Activated CD4-positive, alpha-beta T cell treated with anti-CD3 and anti-CD28 coated beads for 24 hours (primary cell): ENCODE measurements around the gene GNPTG.
A peak's percentile ranks its signal among the peaks of the same experiment; 100 is the strongest.

ENCODE experiments used
- DNase-seq, 2 donors: peaks; one replicate each; pipeline ENCODE4 v3.0.0-alpha.2; 2020; ENCODE audit warnings: low read depth in 2 of 2

GNPTG gene

DNA sequence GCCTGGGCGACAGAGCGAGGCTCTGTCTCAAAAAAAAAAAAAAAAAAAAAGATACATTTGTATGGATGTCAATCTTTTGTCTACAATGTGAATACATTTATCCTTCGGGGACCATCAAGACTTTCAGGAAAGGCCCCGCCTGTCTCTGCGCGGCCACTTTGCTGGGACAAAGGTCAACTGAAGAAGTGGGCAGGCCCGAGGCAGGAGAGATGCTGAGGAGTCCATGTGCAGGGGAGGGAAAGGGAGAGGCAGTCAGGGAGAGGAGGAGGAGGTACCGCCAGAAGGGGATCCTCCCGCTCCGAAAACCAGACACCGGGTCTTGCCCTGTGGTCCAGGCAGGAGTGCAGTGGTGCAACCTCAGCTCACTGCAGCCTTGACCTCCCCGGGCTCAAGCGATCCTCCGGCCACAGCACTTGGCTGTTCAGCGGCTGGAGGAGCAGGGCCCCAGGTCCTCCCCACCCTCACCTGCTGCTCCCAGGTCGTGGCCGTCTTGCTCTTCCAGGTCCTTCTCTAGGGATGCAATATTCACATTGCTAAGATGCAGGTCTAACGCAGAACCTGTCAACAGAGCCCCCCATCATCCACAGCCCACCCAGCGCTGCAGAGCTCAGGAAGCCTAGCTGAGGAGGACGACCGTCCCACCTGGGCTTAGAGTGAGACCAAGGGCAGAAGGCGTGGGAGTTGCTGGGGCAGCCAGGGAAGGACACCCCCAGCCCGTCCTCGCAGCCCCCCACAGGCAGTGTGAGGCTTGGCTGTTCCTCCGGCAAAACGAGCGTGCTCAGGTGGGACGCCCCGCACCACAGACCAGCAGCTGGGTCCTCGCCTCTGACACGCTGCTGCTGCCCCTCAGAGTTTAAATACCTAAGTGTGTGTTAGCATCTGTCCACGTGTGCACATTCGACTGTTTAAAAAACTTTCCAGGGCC is 19.6 kb downstream of the GNPTG start:
- no peak for DNase-seq

DNA sequence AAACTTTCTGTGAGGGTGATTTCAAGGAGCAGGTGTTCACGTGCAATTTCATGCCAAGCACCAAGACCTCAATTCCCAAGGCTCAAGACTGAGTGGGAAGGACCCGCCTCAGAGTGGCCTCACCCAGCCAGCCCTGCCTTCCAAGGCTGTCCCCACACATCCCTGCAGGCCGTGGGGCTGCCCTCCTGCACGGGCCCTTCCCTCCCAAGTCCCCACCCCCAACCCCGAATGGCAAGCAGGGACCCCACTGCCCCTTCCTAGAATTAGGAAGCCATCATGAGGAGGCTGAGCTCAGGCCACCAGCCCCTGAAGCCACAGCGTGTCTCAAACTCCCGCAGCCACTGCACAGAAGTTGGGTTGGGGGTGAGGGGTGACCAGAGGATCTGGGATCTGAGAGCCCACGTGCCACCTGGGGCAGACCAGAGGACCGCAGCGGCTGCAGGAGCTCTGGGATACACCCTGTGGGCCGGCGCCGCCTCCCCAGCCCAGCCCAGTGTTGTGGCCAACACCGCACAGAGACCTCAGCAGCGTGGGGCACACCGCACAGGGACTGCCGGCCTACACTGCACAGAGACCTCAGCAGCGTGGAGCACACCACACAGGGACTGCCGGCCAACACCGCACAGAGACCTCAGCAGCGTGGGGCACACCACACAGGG is 20.7 kb downstream of the GNPTG start:
- no peak for DNase-seq

- no peak for DNase-seq
Measured at GRCh38 chr16:1374418-1375297, 22.9 kb downstream of the GNPTG start.

DNA sequence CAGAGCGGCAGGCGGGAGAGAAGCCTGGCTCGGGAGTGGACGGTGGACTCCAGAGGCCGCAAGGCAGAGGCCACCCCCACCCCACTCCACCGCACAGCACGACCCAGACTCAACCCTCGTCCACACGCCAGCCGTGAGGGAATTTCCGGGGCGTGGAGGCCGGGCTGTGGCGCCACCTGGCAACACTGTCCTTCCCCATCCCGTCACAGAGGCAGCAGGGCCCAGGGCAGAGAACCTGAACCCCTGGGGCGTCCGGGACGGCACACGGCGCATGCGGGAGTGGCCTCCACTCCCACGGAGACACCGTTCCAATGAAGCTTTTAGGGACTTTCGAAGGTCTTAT is 23.5 kb downstream of the GNPTG start:
- DNase-seq, result no peak

DNA sequence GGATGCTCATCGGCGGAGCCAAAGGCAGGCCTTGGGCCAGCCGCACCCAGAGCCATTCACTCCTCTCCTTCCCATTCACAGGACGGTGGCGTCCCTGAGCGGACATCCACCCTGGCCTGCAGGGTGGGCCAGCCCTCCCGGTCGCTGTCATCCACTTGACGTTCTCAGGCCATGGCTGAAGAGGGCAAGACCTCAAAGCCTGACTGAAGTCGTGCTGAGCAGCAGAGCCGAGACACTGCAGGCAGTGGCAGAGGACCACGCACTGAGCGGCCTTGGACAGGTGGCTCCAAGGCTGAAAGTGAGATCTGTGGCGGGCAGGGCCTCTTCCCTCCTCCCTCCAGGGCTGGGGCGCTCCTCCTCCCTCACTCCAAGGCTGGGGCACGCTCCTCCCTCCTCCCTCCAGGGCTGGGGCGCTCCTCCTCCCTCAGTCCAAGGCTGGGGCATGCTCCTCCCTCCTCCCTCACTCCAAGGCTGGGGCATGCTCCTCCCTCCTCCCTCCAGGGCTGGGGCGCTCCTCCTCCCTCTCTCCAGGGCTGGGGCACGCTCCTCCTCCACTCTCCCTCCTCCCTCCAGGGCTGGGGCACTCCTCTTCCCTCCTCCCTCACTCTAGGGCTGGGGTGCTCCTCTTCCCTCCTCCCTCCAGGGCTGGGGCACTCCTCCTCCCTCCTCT is 24.1 kb downstream of the GNPTG start:
- no peak for DNase-seq

GRCh38 chr16:1377406-1378010 is 25.8 kb downstream of the GNPTG start:
- DNase-seq, result no peak

GRCh38 chr16:1378087-1378803 is 26.5 kb downstream of the GNPTG start:
- no peak for DNase-seq

GRCh38 chr16:1378804-1379303 is 27.1 kb downstream of the GNPTG start:
- DNase-seq, result peak; percentile 54 to 68

DNA sequence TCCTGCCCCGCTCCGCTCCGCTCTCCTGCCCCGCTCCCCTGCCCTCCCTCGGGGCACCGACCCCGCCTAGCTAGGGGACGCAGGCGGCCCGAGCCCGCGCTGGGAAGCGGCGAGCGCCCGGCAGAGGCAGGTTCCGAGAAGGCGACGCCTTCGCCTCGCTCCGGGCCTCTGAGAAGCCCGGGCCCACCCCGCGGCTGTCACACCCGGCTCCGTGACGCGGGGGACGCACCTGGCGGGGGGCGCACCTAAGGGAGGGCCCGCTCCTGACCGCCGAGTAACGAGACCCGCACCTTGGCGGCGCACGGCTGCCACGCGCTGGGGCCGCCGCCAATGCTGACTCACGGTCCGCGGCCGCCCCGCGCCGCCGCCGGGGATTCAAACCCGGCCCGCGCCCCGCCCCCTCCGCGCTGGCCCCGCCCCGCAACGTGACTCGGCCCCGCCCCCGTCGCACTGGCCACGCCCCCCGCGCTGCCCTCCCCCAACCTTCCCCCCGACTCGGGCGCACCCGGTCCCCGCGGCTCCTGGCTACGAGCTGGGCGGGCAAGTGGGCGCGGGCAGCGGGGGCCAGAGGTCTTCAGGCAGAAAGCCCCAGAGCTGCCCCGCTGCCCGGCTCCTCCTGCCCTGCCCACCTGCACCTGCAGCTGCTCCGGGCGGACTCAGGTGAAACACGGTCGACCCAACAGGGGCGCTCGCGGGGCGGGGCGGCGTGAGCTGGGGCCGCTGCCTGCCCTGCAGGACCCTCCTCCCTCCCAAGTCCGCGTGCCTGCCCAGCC is 27.8 kb downstream of the GNPTG start:
- peak; percentile 71 to 73 for DNase-seq

DNA sequence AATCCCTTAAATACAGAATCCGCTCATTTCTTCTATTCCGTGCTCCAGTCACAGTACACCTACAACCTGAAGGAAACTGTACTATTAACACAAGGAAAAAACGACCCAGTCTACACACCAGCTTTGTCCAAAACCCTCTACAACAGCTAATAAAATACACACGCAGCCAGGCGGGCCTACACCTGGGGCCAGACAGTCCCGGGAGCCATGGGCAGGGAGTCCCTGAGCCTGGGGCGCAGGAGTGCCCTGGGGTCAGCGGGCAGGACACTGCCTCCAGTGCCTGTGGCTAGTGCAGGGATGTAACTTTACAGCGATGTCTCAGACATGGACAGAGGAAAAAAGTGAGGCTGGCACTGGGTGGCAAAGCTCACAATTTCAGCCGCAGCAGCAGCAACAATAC is 28.5 kb downstream of the GNPTG start:
- no peak for DNase-seq

DNA sequence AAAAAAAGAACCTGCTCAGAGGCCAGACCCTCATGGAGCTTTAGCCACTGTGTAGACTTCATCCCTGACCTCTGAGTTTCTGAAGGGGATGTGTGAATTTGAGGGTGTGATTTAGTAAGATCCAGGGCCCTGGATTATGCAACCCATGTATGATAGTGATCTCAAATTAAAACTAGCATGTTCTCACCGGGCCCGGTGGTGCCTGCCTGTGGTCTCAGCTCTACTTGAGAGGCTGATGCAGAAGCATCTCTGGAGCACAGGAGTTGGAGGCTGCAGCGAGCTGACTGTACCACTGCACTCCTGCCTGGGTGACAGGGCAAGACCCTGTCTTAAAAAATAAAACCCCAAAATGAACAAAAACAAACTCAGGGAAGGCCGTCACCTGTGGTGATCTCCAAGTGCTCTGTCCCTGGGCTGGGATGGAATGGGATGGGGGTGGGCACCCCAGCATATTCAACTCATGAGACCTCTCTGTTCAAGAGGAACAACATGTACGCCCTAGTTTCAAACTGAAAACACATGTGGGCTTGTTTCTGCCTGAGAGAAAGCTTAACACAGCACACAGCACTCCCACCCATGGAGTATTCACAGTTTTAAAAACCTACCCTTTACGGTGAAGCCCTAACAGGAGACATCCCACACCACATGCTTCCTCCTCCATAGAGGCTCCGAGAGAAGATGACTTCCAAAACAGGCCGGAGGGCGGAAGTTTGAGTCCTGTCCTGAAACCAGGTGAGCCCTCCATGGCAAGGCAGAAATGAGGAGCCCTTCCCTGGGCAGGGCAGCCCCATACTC is 30.1 kb downstream of the GNPTG start:
- DNase-seq, result no peak

- no peak for DNase-seq
Measured at GRCh38 chr16:1383556-1383955, 31.8 kb downstream of the GNPTG start.

GRCh38 chr16:1385232-1385631 is 33.5 kb downstream of the GNPTG start:
- no peak for DNase-seq

GRCh38 chr16:1387331-1387730 is 35.6 kb downstream of the GNPTG start:
- no peak for DNase-seq

- DNase-seq, result no peak
Measured at GRCh38 chr16:1389762-1390161, 38.0 kb downstream of the GNPTG start.

DNA sequence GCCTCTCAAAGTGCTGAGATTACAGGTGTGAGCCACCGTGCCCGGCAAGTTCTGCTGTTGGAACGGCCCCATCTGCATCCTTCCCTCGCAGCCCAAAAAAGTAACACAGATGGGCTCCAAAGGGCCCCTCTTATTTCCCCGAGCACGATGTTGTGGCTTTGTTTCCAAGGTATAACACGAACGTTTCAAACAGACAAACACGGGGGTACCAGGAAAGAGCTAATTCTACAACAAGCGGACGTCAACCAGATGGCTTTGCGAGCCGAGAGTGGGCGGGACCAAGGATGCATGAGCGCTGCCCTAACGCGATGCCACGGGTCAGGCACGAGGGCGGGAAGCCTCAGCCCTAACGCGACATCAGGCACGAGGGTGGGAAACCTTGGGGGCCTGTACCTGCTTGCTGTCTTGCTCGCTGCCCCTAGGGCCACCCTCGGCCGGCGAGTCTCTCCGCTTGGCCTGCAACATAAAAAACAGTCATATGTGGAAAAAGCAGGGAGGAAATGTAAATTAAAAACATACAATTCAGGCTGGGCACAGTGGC is 38.6 kb downstream of the GNPTG start:
- no peak for DNase-seq

GRCh38 chr16:1392826-1393225 is 41.1 kb downstream of the GNPTG start:
- DNase-seq, result no peak

DNA sequence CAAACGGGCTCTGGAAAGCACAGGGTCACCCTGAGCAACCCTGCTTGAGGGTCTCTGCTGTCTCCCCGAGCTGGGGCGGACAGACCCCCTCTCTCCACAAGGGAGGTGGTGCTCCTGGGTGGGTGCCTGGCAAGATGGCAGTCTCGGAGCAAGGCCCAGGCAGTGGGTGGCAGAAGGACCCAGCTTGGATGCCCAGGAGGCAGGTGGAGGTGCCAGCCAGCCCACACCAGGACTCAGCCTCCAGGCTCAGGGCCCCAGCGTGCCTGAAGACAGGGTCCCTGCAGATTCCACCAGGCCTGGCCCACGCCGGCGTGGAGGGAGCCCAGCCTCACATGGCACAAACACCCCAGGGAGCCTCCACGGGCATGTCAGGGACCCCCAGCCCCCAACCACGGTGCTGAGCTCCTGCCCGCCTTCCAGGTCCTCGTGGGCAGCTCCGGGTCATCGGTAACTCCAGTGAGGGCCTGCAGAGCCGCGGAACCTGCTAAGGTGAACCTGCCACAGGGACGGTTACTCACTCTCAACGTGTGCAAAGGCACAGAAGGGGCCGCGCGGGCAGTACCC is 42.0 kb downstream of the GNPTG start:
- DNase-seq, result no peak
